ENCODE measurements around the gene CD96. TPM values are rescaled to one million over a fixed set of nuclear protein-coding genes. Genes with fewer than 3 reads are reported as not detected.

Gene CD96
- total RNA-seq, 2 experiments from 2014 or later = not detected

- no peaks in the 10 kb centered on the region for H3K9me3 ChIP-seq (ENCODE audit: low read length)
- no TSS peak for BruUV-seq (replicated peaks)
- no peak for DNase-seq (ENCODE audit: low spot score)
Observed at GRCh38 chr3:111613294-111613693, 71.3 kb downstream of the CD96 start.

DNA sequence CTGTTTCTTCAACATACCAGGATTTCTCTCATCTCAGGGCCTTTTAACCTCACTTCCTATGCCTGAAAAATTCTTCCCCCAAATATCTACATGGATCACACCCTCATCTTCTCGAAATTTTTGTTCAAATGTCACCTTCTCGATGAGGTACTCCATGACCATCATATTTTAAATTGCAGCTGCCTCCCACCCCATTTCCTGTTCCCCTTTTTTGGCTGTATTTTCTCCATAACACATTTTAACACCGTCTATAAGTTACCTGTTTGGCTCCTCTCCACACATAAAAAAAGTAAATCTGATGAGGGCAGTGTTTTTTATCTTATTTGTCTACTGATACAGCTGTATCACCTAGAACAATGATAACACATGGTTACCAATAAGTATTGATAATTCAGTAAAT, 73.9 kb downstream of the CD96 start:
- H3K9me3 ChIP-seq (ENCODE audit: low read length) = no peaks in the 10 kb centered on the region
- no TSS peak for BruUV-seq (replicated peaks)
- no peak overlapping the region for H2AFZ ChIP-seq (ENCODE audit: low read length)
- H3K9me2 ChIP-seq (ENCODE audit: insufficient read depth, low read length) = no peaks in the 10 kb centered on the region
- H3K27ac ChIP-seq (ENCODE audit: low read depth, low read length, poor library complexity, severe bottlenecking) = no peak overlapping the region
- intact Hi-C loops (cut with micrococcal nuclease; ENCODE audit: unreplicated experiment) = no loop called here
- no peak for DNase-seq (ENCODE audit: low spot score)
- H3K4me3 ChIP-seq (ENCODE audit: low read depth, low read length, poor library complexity, severe bottlenecking) = no peak overlapping the region
- H3K79me2 ChIP-seq (ENCODE audit: insufficient read depth, low read depth, low read length) = no peaks in the 10 kb centered on the region
- CTCF ChIA-PET (ENCODE audit: unreplicated experiment) = interaction anchor here (1.1 kb wide), 1 partner anchor 13 kb away, joined by 3 read pairs; no protein-coding TSS in a partner anchor
- H3K36me3 ChIP-seq (ENCODE audit: insufficient read depth, low read length) = no peaks in the 10 kb centered on the region
- POLR2A ChIA-PET = interaction anchor here (1.0 to 1.2 kb wide), 2 partner anchors 9 to 14 kb away, joined by 3 to 4 read pairs; no protein-coding TSS in a partner anchor
- H3K4me1 ChIP-seq (ENCODE audit: insufficient read depth, low read length, poor library complexity, severe bottlenecking) = no peaks in the 10 kb centered on the region
- H4K20me1 ChIP-seq (ENCODE audit: insufficient read depth, low read length) = no peaks in the 10 kb centered on the region
- no peak overlapping the region for H3K4me2 ChIP-seq (ENCODE audit: low read length)
- TF ChIP-seq, protein P1, sequence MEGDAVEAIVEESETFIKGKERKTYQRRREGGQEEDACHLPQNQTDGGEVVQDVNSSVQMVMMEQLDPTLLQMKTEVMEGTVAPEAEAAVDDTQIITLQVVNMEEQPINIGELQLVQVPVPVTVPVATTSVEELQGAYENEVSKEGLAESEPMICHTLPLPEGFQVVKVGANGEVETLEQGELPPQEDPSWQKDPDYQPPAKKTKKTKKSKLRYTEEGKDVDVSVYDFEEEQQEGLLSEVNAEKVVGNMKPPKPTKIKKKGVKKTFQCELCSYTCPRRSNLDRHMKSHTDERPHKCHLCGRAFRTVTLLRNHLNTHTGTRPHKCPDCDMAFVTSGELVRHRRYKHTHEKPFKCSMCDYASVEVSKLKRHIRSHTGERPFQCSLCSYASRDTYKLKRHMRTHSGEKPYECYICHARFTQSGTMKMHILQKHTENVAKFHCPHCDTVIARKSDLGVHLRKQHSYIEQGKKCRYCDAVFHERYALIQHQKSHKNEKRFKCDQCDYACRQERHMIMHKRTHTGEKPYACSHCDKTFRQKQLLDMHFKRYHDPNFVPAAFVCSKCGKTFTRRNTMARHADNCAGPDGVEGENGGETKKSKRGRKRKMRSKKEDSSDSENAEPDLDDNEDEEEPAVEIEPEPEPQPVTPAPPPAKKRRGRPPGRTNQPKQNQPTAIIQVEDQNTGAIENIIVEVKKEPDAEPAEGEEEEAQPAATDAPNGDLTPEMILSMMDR (conservative IDR thresholded peaks at IDR 0.05; ENCODE audit: low read length) = no peak
- TF ChIP-seq EZH2phosphoT487 (IDR thresholded peaks at IDR 0.05; ENCODE audit: borderline replicate concordance, low read depth, low read length) = no peak

More at GRCh38 chr3:111613294-111613693, 71.3 kb downstream of the CD96 start:
- Histone ChIP-seq H3K9me2 (ENCODE audit: insufficient read depth, low read length) (no peaks in the 10 kb centered on the region), H3K36me3 (ENCODE audit: insufficient read depth, low read length) (no peaks in the 10 kb centered on the region), H3K79me2 (ENCODE audit: insufficient read depth, low read depth, low read length) (no peaks in the 10 kb centered on the region), H2AFZ (ENCODE audit: low read length) (no peak overlapping the region), H3K27ac (ENCODE audit: low read depth, low read length, poor library complexity, severe bottlenecking) (no peak overlapping the region), H3K4me2 (ENCODE audit: low read length) (no peak overlapping the region), H3K4me1 (ENCODE audit: insufficient read depth, low read length, poor library complexity, severe bottlenecking) (peaks cover 7% of the 10 kb centered on the region), H4K20me1 (ENCODE audit: insufficient read depth, low read length) (no peaks in the 10 kb centered on the region), H3K4me3 (ENCODE audit: low read depth, low read length, poor library complexity, severe bottlenecking) (no peak overlapping the region)
- no peak for TF ChIP-seq EZH2phosphoT487 (IDR thresholded peaks at IDR 0.05; ENCODE audit: borderline replicate concordance, low read depth, low read length)
- TF ChIP-seq, protein P1 (conservative IDR thresholded peaks at IDR 0.05; ENCODE audit: low read length) = no peak
- ChIA-PET POLR2A (interaction anchor here (1.5 kb wide), 1 partner anchor 12 kb away, joined by 3 read pairs; no protein-coding TSS in a partner anchor), CTCF (ENCODE audit: unreplicated experiment) (no interaction called here)
- intact Hi-C loops (cut with micrococcal nuclease; ENCODE audit: unreplicated experiment) = no loop called here

DNA sequence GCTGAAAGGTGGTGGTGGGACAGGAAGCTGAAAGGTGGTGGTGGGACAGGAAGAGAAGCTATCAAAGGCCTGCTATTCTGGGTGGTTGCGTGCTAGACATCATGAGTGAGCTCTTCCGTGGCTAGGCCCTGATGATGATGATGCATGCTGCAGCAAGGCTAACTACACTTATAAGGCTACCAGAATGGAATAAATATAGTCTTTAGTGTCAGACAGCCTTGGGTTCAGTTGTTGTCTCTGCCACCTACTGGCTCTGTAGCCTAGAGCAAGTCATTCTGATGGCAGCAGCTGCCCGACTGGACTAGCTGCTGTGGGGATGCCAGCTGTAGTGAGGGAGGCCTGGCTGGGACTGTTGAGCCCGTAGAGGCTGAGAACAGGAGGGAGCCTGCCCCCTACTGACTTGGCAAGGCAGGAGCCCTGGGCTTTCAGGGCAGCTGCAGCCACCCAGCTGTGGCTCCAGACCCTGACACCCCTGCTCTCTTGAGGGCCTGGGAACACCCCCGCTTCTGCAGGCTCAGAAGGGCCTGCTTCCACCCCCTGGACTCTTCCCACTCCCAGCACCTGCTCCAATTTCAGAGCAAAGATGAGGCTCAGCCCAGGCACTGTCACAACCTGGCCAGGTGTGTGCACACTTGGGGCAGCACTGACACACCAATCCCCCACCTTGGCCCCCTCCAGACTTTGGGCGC, 74.6 kb downstream of the CD96 start:
- BruUV-seq (replicated peaks) = no TSS peak
- Histone ChIP-seq H3K27ac (ENCODE audit: low read depth, low read length, poor library complexity, severe bottlenecking) (no peak overlapping the region), H3K9me3 (ENCODE audit: low read length) (no peaks in the 10 kb centered on the region), H2AFZ (ENCODE audit: low read length) (no peak overlapping the region), H3K4me2 (ENCODE audit: low read length) (no peak overlapping the region), H3K4me1 (ENCODE audit: insufficient read depth, low read length, poor library complexity, severe bottlenecking) (no peaks in the 10 kb centered on the region), H3K4me3 (ENCODE audit: low read depth, low read length, poor library complexity, severe bottlenecking) (no peak overlapping the region), H4K20me1 (ENCODE audit: insufficient read depth, low read length) (no peaks in the 10 kb centered on the region), H3K79me2 (ENCODE audit: insufficient read depth, low read depth, low read length) (no peaks in the 10 kb centered on the region), H3K36me3 (ENCODE audit: insufficient read depth, low read length) (no peaks in the 10 kb centered on the region), H3K9me2 (ENCODE audit: insufficient read depth, low read length) (no peaks in the 10 kb centered on the region)
- peak; percentile 2 for DNase-seq (ENCODE audit: low spot score)
- TF ChIP-seq, protein P1 (conservative IDR thresholded peaks at IDR 0.05; ENCODE audit: low read length) = 0 out of 2 replicates have a peak, but pooled peaks have one; percentile 27
- no peak for TF ChIP-seq EZH2phosphoT487 (IDR thresholded peaks at IDR 0.05; ENCODE audit: borderline replicate concordance, low read depth, low read length)
- intact Hi-C loops (cut with micrococcal nuclease; ENCODE audit: unreplicated experiment) = no loop called here
- POLR2A ChIA-PET = interaction anchor here (1.0 to 1.2 kb wide), 2 partner anchors 10 to 15 kb away, joined by 3 to 4 read pairs; no protein-coding TSS in a partner anchor
- CTCF ChIA-PET (ENCODE audit: unreplicated experiment) = interaction anchor here (1.1 kb wide), 1 partner anchor 12 kb away, joined by 3 read pairs; no protein-coding TSS in a partner anchor

Measured in OCI-LY7 (cell line).